GM18520 (cell line): ENCODE data around the gene PRR35.
"Not testable (repeated sequence)": the region's sequence is repeated elsewhere in the genome, so short reads cannot be mapped to it uniquely, and the experiment has no call there.

Experiments used
- ATAC-seq: cut with Tn5 transposase; IDR thresholded peaks from one replicate; pipeline ENCODE4 v1.9.1; 2021; ENCODE audit not compliant: unreplicated experiment

The PRR35 gene

GRCh38 chr16:591892-592517, 31.8 kb downstream of the PRR35 start:
- no peak for ATAC-seq

GRCh38 chr16:592518-593306, 32.5 kb downstream of the PRR35 start:
- ATAC-seq = no peak

GRCh38 chr16:593406-593805, 33.2 kb downstream of the PRR35 start:
- no peak for ATAC-seq

- ATAC-seq = no peak
These were observed 33.6 kb downstream of the PRR35 start for GRCh38 chr16:593807-594206.

- ATAC-seq = no peak
These were observed 34.9 kb downstream of the PRR35 start for GRCh38 chr16:595094-595528.

- ATAC-seq = no peak
These were observed 35.9 kb downstream of the PRR35 start for GRCh38 chr16:595942-596735.

GRCh38 chr16:596736-597060, 36.5 kb downstream of the PRR35 start:
- ATAC-seq = no peak

- not testable (repeated sequence) for ATAC-seq
These were observed 37.5 kb downstream of the PRR35 start for GRCh38 chr16:597655-598054.

- no peak for ATAC-seq
These were observed 38.9 kb downstream of the PRR35 start for GRCh38 chr16:598823-599739.

- ATAC-seq = no peak
These were observed 40.6 kb downstream of the PRR35 start for GRCh38 chr16:600781-601180.

GRCh38 chr16:603933-604332, 43.7 kb downstream of the PRR35 start:
- no peak for ATAC-seq

GRCh38 chr16:606656-607307, 46.6 kb downstream of the PRR35 start:
- ATAC-seq = no peak

GRCh38 chr16:608019-608418, 47.8 kb downstream of the PRR35 start:
- no peak for ATAC-seq

GRCh38 chr16:609316-609715, 49.1 kb downstream of the PRR35 start:
- no peak for ATAC-seq

- ATAC-seq = no peak
These were observed 49.8 kb downstream of the PRR35 start for GRCh38 chr16:609984-610383.

- no peak for ATAC-seq
These were observed 50.6 kb downstream of the PRR35 start for GRCh38 chr16:610513-611381.

GRCh38 chr16:615122-615521, 54.9 kb downstream of the PRR35 start:
- no peak for ATAC-seq
